Amniotic epithelial cell (primary cell): ENCODE results near the gene ALPI.

ENCODE experiments used
- DNase-seq: peaks from one replicate; pipeline ENCODE4 v3.0.0-alpha.2; 2010; ENCODE audit warnings: low read depth

Gene ALPI

GRCh38 chr2:232485348-232485756, 29.4 kb downstream of the ALPI start:
- DNase-seq, result no peak

GRCh38 chr2:232485757-232486557, 30.0 kb downstream of the ALPI start:
- DNase-seq, result no peak

- DNase-seq, result no peak
Measured at GRCh38 chr2:232486558-232487384, 30.8 kb downstream of the ALPI start.

GRCh38 chr2:232487385-232488096, 31.6 kb downstream of the ALPI start, which contains the start of gene ECEL1:
Gene ECEL1, minus strand, starts transcription at chr2:232487834. Its CDS starts 1,181 bp downstream, at chr2:232486653.
- no peak for DNase-seq

GRCh38 chr2:232488097-232488711, 32.3 kb downstream of the ALPI start:
- no peak for DNase-seq

GRCh38 chr2:232488721-232489300, 32.9 kb downstream of the ALPI start:
- no peak for DNase-seq

- no peak for DNase-seq
Measured at GRCh38 chr2:232489516-232490220, 33.7 kb downstream of the ALPI start.

- DNase-seq, result no peak
Measured at GRCh38 chr2:232490221-232491138, 34.5 kb downstream of the ALPI start.

- no peak for DNase-seq
Measured at GRCh38 chr2:232491139-232491780, 35.3 kb downstream of the ALPI start.

- DNase-seq, result no peak
Measured at GRCh38 chr2:232492236-232492848, 36.4 kb downstream of the ALPI start.

GRCh38 chr2:232492963-232493700, 37.2 kb downstream of the ALPI start:
- no peak for DNase-seq

- no peak for DNase-seq
Measured at GRCh38 chr2:232493701-232494474, 37.9 kb downstream of the ALPI start.

GRCh38 chr2:232494542-232494941, 38.6 kb downstream of the ALPI start:
- DNase-seq, result no peak

- no peak for DNase-seq
Measured at GRCh38 chr2:232495292-232495691, 39.3 kb downstream of the ALPI start.

GRCh38 chr2:232496501-232497270, 40.7 kb downstream of the ALPI start:
- DNase-seq, result no peak

- no peak for DNase-seq
Measured at GRCh38 chr2:232497348-232497747, 41.4 kb downstream of the ALPI start.

- DNase-seq, result no peak
Measured at GRCh38 chr2:232498452-232498851, 42.5 kb downstream of the ALPI start.
